RWPE1 (cell line): ENCODE data around the gene CPLX1.

Experiments
- CTCF ChIA-PET: fragments of 350-600 bp; sonication (Branson Sonifier 250); formaldehyde crosslinking; extraction: SDS; loops from one replicate; lab custom pipeline; 2021; lab: Yijun Ruan, JAX
- POLR2A ChIA-PET: fragments of 400-600 bp; formaldehyde crosslinking; extraction: SDS; loops from one replicate; lab custom pipeline; 2020; ENCODE audit warnings: antibody characterized with exemption; ENCODE audit not compliant: low non-redundant PET; lab: Yijun Ruan, JAX
- DNase-seq: peaks from one replicate; pipeline ENCODE4 v3.0.0; 2012; ENCODE audit warnings: low spot score
- H3K27ac ChIP-seq: fragments of 450-650 bp; 2 replicates; pipeline ENCODE4 v1.5.1; 2017
- TF ChIP-seq, protein P1 (sequence below): fragments of 450-650 bp; conservative IDR thresholded peaks from 2 replicates; pipeline ENCODE4 v1.5.1; 2017; ENCODE audit warnings: low read depth, mild to moderate bottlenecking

Gene CPLX1

GRCh38 chr4:794900-795725 is 30.8 kb downstream of the CPLX1 start:
- ChIA-PET POLR2A (no interaction called here), CTCF (no interaction called here)
- DNase-seq, result no peak
- TF ChIP-seq, protein P1, sequence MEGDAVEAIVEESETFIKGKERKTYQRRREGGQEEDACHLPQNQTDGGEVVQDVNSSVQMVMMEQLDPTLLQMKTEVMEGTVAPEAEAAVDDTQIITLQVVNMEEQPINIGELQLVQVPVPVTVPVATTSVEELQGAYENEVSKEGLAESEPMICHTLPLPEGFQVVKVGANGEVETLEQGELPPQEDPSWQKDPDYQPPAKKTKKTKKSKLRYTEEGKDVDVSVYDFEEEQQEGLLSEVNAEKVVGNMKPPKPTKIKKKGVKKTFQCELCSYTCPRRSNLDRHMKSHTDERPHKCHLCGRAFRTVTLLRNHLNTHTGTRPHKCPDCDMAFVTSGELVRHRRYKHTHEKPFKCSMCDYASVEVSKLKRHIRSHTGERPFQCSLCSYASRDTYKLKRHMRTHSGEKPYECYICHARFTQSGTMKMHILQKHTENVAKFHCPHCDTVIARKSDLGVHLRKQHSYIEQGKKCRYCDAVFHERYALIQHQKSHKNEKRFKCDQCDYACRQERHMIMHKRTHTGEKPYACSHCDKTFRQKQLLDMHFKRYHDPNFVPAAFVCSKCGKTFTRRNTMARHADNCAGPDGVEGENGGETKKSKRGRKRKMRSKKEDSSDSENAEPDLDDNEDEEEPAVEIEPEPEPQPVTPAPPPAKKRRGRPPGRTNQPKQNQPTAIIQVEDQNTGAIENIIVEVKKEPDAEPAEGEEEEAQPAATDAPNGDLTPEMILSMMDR, result no peak
- H3K27ac ChIP-seq, result no peak overlapping the region

- ChIA-PET POLR2A (no interaction called here), CTCF (no interaction called here)
- no peak for DNase-seq
- H3K27ac ChIP-seq, result no peak overlapping the region
- TF ChIP-seq, protein P1, result no peak
Observed at GRCh38 chr4:793941-794621, 31.8 kb downstream of the CPLX1 start.

- TF ChIP-seq, protein P1, result no peak
- DNase-seq, result no peak
- no peak overlapping the region for H3K27ac ChIP-seq
- ChIA-PET CTCF (no interaction called here), POLR2A (no interaction called here)
Observed at GRCh38 chr4:793093-793861, 32.7 kb downstream of the CPLX1 start.

- no peak for DNase-seq
- POLR2A ChIA-PET, result no interaction called here
- CTCF ChIA-PET, result no interaction called here
- H3K27ac ChIP-seq, result no peak overlapping the region
- TF ChIP-seq, protein P1, result no peak
Observed at GRCh38 chr4:792626-793092, 33.3 kb downstream of the CPLX1 start.

DNA sequence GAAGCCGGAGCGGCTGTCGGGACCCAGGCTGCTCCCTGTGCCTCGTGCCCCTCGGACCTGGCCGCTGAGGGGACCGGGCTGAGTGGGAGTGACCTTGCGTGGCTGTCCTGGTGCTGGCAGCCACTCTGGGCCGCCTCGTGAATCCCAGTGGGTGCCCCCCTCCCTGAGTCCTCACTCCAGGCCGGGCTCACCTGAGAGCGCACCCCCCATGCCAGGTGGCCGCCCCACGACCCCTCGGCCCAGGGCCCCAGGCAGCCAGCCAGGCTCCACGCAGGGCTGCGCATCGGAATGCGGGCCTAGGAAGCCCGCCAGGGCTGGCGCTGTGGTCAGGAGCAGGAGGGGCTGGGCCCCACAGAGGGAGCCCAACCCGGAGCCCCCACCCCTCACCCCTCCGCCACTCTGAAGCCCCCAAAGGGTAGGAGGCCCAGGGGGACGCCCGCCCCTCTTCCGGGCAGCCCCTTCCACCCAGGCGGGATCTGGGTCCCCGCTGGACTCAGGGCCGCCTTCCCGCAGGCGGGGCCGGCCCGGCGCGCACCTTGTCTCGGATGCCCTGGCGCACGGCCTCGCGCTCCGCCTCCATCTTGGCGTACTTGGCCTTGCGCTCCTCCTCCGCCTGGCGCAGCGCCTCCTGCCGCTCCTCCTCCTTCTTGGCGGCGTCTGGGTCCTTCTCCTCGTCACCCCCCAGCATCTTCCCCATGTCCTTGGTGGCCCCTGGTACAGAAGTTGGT is 33.9 kb downstream of the CPLX1 start:
- ChIA-PET CTCF (no interaction called here), POLR2A (no interaction called here)
- H3K27ac ChIP-seq, result no peak overlapping the region
- TF ChIP-seq, protein P1, result no peak
- DNase-seq, result no peak
